DMS 273 (cell line): ENCODE measurements around the gene UBXN4.
"Not testable (repeated sequence)": the region's sequence is repeated elsewhere in the genome, so short reads cannot be mapped to it uniquely, and the experiment has no call there.

Source experiments
- DNase-seq: peaks from one replicate; lab custom pipeline; 2025; ENCODE audit not compliant: unreplicated experiment; lab: John Stamatoyannopoulos, UW

Gene UBXN4, protein sequence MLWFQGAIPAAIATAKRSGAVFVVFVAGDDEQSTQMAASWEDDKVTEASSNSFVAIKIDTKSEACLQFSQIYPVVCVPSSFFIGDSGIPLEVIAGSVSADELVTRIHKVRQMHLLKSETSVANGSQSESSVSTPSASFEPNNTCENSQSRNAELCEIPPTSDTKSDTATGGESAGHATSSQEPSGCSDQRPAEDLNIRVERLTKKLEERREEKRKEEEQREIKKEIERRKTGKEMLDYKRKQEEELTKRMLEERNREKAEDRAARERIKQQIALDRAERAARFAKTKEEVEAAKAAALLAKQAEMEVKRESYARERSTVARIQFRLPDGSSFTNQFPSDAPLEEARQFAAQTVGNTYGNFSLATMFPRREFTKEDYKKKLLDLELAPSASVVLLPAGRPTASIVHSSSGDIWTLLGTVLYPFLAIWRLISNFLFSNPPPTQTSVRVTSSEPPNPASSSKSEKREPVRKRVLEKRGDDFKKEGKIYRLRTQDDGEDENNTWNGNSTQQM

DNA sequence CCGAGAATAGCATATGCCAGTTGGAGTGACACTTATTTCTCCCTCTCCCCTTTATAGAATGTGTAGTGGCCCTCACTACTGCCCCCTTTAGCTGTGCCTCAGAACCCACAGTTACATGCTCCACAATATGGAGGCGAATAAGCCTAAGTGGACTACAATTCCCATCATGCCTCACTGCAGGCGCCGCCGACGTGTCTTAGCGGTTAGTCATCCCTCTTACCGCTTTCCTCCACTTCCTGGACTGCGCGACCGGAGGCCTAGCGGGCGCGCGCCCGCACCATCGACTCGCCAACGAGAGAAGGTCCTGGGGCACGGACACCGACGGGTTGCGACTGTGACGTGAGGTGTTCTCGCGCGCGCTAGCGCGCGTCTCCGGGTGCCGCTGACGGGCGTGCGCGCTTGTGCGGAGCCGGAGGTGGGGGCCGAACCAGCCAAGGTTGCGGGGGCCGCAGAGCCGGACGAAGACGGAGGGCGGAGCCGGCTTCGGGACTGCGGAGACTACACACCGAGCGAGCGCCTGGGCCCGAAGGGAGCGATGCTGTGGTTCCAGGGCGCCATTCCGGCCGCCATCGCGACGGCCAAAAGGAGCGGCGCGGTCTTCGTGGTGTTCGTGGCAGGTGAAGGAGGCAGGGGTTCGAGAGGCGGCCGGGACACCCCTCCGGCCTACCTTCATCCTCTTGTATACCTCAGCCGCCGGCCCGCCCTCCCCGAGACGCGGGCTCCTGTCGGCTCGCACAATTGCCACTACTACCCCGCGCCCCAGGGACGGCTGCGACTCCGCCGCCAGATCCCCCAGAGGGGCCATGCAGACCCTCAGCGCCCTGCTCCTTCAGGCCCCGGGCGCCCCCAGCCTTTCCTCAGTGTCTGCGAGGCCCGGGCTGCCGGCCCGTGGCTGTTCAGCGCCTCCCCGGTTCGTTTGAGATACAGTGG, at the start of gene UBXN4:
Gene UBXN4, plus strand, starts transcription at position 461 of the 930 bp plus-strand sequence. Its CDS starts 75 bp downstream, at position 536.
- peak; percentile 99 for DNase-seq

DNA sequence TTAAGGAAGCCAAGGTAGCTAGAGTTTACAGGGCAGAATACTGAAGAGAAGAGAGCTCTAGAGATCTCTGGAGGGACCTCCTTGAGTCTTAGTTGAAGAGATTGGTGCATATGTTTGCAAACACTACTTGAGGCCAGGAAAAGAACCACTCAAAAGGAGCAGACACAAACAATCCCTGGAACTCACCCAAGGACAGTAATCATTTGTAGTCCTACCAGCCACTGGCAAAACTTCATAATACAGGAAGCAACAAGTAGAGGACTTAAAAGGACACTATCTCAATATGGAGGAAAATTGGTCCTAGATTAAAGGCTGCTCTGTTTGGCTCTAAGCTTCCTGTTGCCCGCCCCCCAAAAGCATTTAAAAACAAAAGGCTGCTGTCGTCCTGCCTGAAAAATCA, 46.9 kb upstream of the UBXN4 start:
- no peak for DNase-seq

DNA sequence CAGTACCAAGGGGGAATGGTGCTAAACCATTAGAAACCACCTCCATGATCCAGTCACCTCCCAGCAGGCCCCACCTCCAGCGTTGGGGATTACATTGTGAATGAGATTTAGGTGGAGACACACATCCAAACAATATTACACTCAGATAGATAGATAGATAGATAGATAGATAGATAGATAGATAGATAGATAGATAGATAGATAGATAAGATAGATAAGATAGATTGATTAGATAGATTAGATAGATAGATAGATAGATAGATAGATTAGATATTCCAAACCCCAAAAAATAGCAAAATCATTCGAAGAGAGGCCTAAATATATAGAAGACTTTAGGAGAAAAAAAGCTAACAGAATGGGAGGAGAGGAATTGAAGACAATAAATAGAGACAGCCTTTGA, 42.8 kb upstream of the UBXN4 start:
- no peak for DNase-seq

DNA sequence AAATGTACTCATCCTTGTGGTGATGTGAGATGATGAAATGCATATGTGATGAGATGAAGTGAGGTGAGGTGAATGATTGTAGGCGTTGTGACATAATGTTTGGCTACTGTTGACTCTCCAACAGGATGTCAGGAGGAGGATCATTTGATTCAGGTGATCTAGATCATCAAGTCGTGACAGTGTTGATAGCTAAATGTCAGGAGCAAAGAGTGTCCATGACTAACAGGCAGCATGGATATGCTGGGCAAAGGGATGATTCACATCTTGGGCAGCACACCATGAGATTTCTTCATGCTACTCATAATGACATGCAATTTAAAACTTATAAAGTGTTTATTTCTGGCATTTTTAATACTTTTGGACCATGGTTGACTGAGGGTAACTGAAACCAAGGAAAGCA, 40.2 kb upstream of the UBXN4 start:
- DNase-seq = no peak

DNA sequence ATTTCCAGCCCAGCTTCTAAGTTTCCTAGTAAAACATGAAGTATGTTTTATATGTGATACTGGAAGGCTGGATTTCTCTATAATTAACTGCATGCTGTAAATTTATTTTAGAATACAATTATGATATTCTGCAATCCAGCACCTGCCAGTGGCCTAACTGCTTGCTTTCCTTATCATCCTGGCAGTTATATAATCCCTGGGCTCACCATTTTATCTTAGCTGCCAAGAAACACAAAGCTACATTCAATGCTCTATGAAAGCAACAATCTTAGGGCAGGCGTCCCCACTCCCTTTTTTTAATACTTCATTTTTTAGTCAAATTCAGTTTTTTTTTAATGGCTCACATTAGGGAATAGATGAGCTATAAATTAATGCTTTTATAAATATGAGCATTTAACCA, 38.4 kb upstream of the UBXN4 start:
- no peak for DNase-seq

DNA sequence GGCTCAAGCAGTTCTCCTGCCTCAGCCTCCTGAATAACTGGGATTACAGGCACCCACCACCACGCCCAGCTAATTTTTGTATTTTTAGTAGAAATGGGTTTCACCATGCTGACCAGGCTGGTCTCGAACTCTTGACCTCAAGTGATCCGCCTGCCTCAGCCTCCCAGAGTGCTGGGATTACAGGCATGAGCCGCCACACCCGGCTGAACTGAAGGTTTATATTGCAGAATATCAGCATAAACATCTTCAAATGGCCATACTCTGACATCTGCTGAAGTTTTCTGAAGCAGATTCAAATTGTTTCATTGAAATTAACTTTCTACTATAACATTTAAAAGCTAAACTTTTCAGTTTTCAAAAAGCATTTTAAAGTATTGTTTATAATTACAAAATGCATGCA, 37.6 kb upstream of the UBXN4 start:
- DNase-seq = not testable (repeated sequence)

DNA sequence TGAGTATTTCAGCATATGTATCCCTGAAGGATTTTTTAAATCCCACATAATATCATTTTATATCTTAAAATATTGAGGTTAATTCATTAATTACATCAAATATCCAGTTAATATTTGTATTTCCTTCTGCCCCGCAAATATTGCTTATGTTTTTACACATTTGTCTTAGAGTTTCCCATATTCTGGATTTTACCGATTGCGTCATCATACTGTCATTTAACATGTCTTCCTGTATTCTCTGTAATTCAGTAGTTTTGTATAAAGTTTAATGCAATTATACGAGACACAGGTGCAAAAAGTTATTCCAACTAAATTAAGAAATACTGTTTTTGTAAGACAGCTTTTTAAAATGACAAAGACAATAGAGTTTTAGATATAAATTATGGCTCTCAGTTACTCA, 33.5 kb upstream of the UBXN4 start:
- DNase-seq = no peak

DNA sequence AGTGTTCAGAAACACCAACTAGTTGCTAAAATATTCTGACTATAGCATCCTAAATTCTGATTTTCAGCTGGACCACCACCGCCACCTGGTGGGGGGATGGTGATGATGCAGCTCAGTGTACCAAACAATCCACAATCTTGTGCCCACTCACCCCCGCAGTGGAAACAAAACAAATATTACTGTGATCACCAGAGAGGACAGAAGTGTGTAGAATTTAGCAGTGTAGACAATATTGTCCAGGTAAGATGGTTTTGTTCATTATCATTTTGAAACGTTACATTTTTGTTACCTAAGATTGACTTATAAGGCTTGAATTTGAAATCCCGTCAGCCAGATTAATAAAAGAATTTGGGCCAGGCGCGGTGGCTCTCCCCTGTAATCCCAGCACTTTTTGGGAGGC, 31.7 kb upstream of the UBXN4 start:
- peak; percentile 72 for DNase-seq

DNA sequence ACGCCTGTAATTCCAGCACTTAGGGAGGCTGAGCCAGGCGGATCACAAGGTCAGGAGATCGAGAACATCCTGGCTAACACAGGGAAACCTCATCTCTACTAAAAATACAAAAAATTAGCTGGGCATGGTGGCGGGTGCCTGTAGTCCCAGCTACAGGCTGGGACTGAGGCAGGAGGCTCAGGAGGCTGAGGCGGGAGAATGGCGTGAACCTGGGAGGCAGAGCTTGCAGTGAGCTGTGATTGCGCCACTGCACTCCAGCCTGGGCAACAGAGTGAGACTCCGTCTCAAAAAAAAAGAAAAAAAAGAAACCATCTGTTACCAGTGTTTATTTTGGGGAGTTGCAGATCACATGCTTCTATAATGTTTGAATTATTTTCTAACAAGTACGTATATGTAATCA, 26.6 kb upstream of the UBXN4 start:
- DNase-seq = not testable (repeated sequence)

DNA sequence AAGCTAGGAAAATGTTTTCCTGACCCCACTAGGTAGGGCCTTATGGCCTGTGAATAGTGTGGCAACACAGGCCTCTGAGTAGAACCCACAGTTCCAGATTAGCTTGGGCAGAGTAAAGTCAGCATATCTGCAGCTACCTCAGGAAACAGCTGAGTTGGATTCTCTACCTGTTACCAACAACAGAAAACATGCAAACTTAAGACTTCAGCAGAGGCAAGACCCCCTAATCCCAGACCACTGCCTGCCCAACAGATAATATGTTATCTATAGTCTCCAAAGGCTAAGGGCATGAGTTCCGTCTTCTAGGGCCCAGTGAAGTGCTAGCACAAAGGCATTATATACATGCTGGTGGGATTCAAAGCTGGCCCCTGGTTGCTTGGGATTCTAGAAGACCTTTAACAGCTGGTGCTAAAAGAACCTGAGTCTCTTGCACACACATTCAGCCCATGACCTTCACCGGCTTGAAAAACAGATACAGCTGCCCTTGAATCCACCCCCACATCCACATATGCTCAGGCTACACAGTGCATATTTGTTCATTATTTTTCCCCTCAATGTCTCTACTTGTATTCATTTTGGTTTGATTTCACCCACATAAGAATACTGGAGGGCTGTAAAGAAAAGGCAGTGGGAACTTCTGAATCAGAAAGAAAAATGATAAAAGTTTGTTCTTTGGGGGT, 13.5 kb upstream of the UBXN4 start:
- DNase-seq = peak; percentile 76

DNA sequence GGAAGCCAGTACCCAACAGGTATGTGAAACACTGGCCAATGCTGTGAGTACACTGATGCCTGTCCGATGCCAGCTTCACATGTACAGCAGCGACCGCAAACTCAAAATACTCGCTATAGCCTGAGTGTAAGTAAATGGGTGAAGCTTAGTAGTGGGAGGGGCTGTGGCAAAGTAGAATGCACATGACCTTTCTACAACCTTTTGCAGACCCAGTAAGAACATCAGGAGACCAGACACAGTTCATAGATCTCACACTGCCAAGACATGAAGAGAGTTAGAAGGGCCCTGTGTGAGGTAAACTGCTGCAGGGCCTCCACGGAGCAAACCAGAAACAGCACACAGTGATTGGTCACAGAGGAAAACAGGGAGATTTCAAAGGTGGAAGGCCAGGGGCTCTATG, 9.1 kb upstream of the UBXN4 start:
- DNase-seq = no peak

DNA sequence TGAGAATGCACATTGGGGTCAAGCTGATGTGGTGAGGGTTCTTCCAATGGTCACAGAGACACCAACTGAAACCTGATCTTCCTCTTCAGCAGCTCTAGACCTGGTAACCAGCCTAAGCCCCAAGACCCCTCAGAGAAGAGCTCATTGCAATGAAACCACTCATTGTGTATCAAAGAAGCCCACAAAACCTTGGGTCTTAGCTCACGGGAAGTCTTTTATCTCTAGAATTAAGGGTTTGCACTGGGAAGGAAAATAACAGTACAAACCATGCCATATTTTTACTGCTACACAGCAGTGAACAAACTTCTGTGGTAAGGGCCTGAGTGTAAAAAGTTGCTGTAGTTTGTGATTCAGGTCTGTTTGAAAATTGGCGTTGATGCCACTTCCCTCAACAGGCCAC, 8.6 kb upstream of the UBXN4 start:
- DNase-seq = no peak

DNA sequence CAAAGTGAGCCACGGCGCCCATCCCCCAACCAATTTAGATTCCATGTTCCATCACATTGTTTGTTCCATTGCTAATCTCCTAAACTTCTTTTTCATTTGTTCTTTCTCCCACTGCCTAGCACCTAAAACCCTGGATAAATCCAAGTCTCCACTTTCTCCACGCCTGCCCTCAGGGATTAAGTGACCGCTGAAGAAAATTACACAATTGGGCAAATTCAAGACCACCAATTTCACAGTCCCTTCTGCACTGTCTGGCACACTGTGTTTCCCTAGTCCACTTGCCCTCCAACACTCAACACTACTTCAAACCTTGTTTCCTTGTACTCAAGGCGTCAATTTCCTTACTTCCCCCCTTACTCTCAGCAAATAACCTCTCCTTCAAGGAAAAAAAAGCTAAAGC, 5.1 kb upstream of the UBXN4 start:
- DNase-seq = no peak

DNA sequence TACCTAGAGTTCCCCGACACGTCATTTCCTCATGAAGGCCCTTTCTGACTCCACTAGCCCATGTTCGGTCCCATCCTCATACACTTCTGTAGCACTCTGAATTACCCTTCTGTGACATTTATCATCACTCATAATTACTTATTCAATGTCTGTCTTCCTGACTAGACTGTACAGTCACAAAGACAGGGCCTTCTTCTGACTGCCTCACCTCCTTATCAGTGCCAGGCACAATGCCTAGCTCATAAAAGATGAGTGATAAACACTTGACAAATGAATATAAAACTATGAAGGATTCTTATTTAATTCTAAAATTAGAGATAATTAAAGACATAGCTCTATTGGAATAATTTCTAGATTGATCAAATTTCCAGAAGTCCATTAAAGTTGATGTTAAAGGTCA, 1.4 kb upstream of the UBXN4 start:
- no peak for DNase-seq

DNA sequence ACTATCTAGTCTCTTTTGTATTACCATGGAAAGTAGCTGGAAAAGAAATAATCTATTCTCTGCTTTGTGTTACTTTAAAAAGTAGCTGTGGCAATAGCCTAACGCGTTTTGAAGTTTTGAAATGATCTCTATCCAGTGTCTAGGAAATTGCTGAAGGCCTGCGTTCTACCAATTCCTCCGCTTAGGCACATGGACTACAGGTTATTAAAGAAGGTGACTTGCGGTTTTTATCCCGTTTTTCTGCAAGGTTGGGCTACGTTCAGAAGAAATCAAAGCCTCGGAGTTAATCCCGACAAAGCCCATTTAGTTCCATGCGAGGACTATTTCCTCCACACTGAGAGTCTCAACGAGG, 636 bp upstream of the UBXN4 start:
- no peak for DNase-seq

DNA sequence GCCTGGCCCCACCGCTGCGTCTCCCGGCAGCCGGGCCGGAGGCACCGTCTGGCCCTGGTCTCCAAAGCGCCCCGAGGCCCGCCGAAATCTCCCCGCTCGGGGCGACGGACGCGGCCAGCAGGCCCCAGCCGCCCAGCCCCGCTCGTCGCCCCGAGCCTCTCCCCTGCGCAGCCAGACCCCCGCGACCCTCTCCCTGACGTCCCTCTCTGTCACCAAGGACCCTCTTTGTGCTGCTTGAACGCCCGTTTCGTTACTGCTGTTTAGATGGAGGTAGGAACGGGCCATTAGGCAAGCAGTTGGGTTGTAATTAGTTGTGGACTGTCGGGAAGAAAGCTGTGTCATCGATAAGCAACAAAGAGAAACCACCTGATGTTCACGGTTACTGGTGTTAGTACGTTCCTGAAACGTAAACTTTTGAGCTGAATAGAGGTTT, 686 bp downstream of the UBXN4 start:
- peak; percentile 73 for DNase-seq

DNA sequence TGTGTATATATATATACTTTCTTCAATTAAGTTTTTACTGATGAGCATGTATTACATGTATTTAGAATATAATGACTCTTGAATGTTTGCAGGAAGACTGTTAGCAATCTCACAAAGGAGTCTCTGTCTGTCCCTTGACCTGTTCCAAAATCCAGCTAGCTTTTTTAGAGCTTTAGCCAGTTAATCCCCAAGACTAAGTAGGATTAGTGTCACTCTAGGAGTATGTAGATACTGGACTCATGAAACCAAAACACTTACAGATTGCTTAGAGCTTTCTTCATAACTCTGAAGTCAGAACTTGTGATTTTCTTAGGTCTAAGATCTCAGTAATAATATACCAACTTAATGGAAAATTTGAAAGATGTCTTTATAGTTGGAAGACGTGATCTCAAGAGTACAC, 2.2 kb downstream of the UBXN4 start:
- DNase-seq = no peak

DNA sequence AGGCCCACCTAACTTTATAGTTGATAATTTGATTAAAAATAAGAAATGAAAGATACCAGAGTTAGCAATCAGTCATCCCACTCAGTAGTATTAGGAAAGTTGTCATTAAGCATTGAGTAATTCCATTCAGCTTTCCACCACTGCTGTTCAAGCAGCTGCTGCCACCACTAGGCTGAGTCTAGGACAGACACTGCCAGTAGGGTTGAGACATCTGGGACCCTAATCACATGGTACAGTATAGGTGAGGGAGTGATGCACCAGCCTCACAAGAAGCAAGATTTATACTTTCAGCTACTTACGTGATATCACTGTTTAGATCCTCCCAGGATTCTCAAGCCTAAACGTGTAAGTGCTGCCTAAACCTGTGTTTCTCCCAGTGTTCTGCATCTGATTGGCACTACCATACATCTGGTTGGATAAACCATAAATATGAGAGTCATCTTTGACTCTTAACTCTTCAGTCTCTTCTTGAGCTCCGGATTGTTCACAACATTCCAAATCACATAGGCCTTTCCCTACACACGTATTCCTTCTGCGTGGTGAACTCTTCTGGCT, 3.2 kb downstream of the UBXN4 start:
- DNase-seq = peak; percentile 77

DNA sequence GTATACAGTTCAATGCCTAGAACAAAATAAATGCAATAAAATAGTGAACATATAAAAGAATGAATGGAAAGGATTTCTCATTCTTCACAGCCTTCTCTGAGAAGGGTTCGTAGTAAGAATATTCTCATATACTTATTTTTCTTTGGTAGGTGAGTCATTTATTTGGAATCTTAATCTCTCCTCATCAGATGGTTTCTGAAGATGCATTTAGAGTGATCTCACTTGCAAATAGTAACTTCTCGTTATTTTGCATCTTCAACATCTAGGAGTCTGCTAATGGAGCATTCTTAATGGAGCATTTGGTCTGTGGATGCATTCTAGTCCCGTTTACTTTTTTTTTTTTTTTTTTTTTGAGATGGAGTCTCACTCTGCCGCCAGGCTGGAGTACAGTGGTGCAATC, 3.9 kb downstream of the UBXN4 start:
- DNase-seq = no peak

DNA sequence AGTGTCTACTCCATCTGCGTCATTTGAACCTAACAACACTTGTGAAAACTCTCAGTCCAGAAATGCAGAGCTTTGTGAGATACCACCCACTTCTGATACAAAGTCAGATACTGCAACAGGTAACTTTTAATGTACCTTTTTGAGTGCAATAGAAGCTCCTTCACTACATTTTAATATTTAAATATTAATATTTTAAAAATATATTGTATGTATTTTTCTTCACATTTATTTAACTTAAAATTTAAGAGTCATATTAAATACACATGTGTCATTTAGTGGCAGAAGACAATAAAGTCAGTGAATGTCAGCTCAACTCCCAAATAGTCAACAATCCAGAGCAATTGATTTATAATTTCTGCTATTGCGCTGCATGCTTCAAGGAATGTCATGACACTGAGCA, 13.9 kb downstream of the UBXN4 start:
- no peak for DNase-seq

DNA sequence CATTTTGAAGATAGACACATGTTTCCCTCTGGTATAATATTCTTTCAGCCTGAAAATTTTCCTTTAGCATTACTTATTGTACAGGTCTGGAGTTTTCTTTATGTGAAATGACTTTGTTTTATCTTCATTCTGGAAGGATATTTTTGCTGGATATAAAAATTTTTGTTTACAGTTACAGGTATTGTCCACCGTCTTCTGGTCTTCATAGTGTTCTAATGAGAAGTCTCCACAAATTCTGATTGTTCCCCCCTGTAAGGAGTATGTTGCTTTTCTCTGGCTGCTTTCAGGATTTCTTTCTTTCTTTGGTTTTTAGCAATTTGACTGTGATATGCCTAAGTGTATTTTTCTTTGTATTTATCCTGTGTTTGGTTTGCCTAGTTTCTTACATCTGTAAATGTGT, 15.0 kb downstream of the UBXN4 start:
- no peak for DNase-seq
